OCI-LY1 (cell line): ENCODE data around the gene LRFN4.

ENCODE experiments used
- H2AFZ ChIP-seq: fragments of 200-600 bp; sonication (generic), shearing (Covaris generic); 2 replicates; pipeline ENCODE4 v1.6.0; 2014; ENCODE audit warnings: antibody characterized with exemption, mild to moderate bottlenecking, low read length
- H3F3A ChIP-seq: fragments of 200-600 bp; sonication (generic), shearing (Covaris generic); 2 replicates; pipeline ENCODE4 v1.6.0; 2014; ENCODE audit warnings: mild to moderate bottlenecking, antibody characterized with exemption, low read length, moderate library complexity; ENCODE audit not compliant: insufficient read depth
- H3K27ac ChIP-seq: fragments of 200-600 bp; sonication (generic); 2 replicates; pipeline ENCODE4 v1.5.1; 2014; ENCODE audit warnings: low read length, mixed run types, mild to moderate bottlenecking, low read depth; ENCODE audit not compliant: poor library complexity, severe bottlenecking
- H3K27me3 ChIP-seq: fragments of 200-600 bp; sonication (generic); 2 replicates; pipeline ENCODE4 v1.6.0; 2014; ENCODE audit warnings: antibody characterized with exemption, mild to moderate bottlenecking, low read length, moderate library complexity; ENCODE audit not compliant: insufficient read depth
- H3K36me3 ChIP-seq: fragments of 200-600 bp; sonication (generic); 2 replicates; pipeline ENCODE4 v1.6.1; 2014; ENCODE audit warnings: mild to moderate bottlenecking, antibody characterized with exemption, low read length, moderate library complexity, mixed read lengths; ENCODE audit not compliant: insufficient read depth
- H3K4me1 ChIP-seq: fragments of 200-600 bp; sonication (generic); 2 replicates; pipeline ENCODE4 v1.5.1; 2014; ENCODE audit warnings: mild to moderate bottlenecking, low read length, moderate library complexity; ENCODE audit not compliant: insufficient read depth, severe bottlenecking
- H3K4me2 ChIP-seq: fragments of 200-600 bp; sonication (generic), shearing (Covaris generic); 2 replicates; pipeline ENCODE4 v1.6.1; 2014; ENCODE audit warnings: low read length
- H3K4me3 ChIP-seq: fragments of 200-600 bp; sonication (generic); 2 replicates; pipeline ENCODE4 v1.5.1; 2014; ENCODE audit warnings: low read length, low read depth, mild to moderate bottlenecking, mixed read lengths; ENCODE audit not compliant: poor library complexity, severe bottlenecking
- H3K79me2 ChIP-seq: fragments of 200-600 bp; shearing (Covaris generic); 2 replicates; pipeline ENCODE4 v1.6.1; 2016; ENCODE audit warnings: mixed run types, low read length, mixed read lengths; ENCODE audit not compliant: insufficient read depth
- H3K9ac ChIP-seq: fragments of 200-600 bp; sonication (generic), shearing (Covaris generic); 2 replicates; pipeline ENCODE4 v1.6.1; 2014; ENCODE audit warnings: mild to moderate bottlenecking, low read length, mixed read lengths
- H3K9me2 ChIP-seq: fragments of 200-600 bp; sonication (generic), shearing (Covaris generic); 2 replicates; pipeline ENCODE4 v1.6.1; 2014; ENCODE audit warnings: low read depth, mild to moderate bottlenecking, low read length, mixed read lengths
- H3K9me3 ChIP-seq: fragments of 200-600 bp; shearing (Covaris generic); 2 replicates; pipeline ENCODE4 v1.6.1; 2014; ENCODE audit warnings: low read length, mixed read lengths
- H4K20me1 ChIP-seq: fragments of 200-600 bp; sonication (generic), shearing (Covaris generic); 2 replicates; pipeline ENCODE4 v1.6.0; 2016; ENCODE audit warnings: mild to moderate bottlenecking, low read length; ENCODE audit not compliant: insufficient read depth
- CTCF ChIP-seq: fragments of 200-600 bp; sonication (generic), shearing (Covaris generic); IDR thresholded peaks from 2 replicates; pipeline ENCODE4 v1.5.1; 2017; ENCODE audit warnings: mild to moderate bottlenecking, antibody characterized with exemption, low read length, moderate library complexity, mixed read lengths
- EZH2 ChIP-seq: fragments of 200-600 bp; sonication (generic), shearing (Covaris generic); IDR thresholded peaks from 2 replicates; pipeline ENCODE4 v1.8.0; 2017; ENCODE audit warnings: borderline replicate concordance, mixed run types, mild to moderate bottlenecking, antibody characterized with exemption, low read length, moderate library complexity, mixed read lengths

Gene LRFN4

GRCh38 chr11:66868082-66868725 lies 11.3 kb downstream of the LRFN4 start:
- Histone ChIP-seq H3K4me1 (peaks cover 21% of the 10 kb centered on the region), H4K20me1 (no peaks in the 10 kb centered on the region), H3K79me2 (no peaks in the 10 kb centered on the region), H3K9me2 (no peaks in the 10 kb centered on the region), H3K36me3 (no peaks in the 10 kb centered on the region), H3K4me3 (no peak overlapping the region), H3K9me3 (no peaks in the 10 kb centered on the region), H3K27ac (no peak overlapping the region), H2AFZ (no peak overlapping the region), H3K4me2 (peak overlapping the region; percentile 45), H3K9ac (no peak overlapping the region), H3F3A (no peaks in the 10 kb centered on the region), H3K27me3 (peaks cover 5% of the 10 kb centered on the region; the same call in 1 of the 2 replicates)
- TF ChIP-seq EZH2 (no peak), CTCF (no peak)

GRCh38 chr11:66868726-66869566 lies 12.1 kb downstream of the LRFN4 start:
- no peaks in the 10 kb centered on the region for H3F3A ChIP-seq
- no peaks in the 10 kb centered on the region for H3K9me2 ChIP-seq
- H3K79me2 ChIP-seq, result no peaks in the 10 kb centered on the region
- H3K9ac ChIP-seq, result no peak overlapping the region
- H3K4me2 ChIP-seq, result peak overlapping the region; percentile 45
- no peaks in the 10 kb centered on the region for H3K36me3 ChIP-seq
- no peaks in the 10 kb centered on the region for H4K20me1 ChIP-seq
- no peaks in the 10 kb centered on the region for H3K9me3 ChIP-seq
- no peak overlapping the region for H2AFZ ChIP-seq
- peak overlapping the region; percentile 33 for H3K4me3 ChIP-seq
- peaks cover 1% of the 10 kb centered on the region; the same call in 1 of the 2 replicates for H3K27me3 ChIP-seq
- TF ChIP-seq EZH2, result no peak
- peak; percentile 80 for TF ChIP-seq CTCF
- H3K27ac ChIP-seq, result no peak overlapping the region
- peaks cover 21% of the 10 kb centered on the region for H3K4me1 ChIP-seq

- H3K4me1 ChIP-seq, result peaks cover 15% of the 10 kb centered on the region
- no peak overlapping the region for H3K9ac ChIP-seq
- peaks cover 5% of the 10 kb centered on the region; the same call in 1 of the 2 replicates for H3K27me3 ChIP-seq
- H3K4me2 ChIP-seq, result peak overlapping the region; percentile 45; the same call in 1 of the 2 replicates
- no peak overlapping the region for H3K27ac ChIP-seq
- H3K9me2 ChIP-seq, result no peaks in the 10 kb centered on the region
- H3K9me3 ChIP-seq, result no peaks in the 10 kb centered on the region
- no peaks in the 10 kb centered on the region for H3K79me2 ChIP-seq
- H3K36me3 ChIP-seq, result no peaks in the 10 kb centered on the region
- no peak overlapping the region for H2AFZ ChIP-seq
- H4K20me1 ChIP-seq, result no peaks in the 10 kb centered on the region
- H3K4me3 ChIP-seq, result no peak overlapping the region
- H3F3A ChIP-seq, result no peaks in the 10 kb centered on the region
- TF ChIP-seq CTCF, result no peak
- no peak for TF ChIP-seq EZH2
Measured at GRCh38 chr11:66869567-66869870, 12.7 kb downstream of the LRFN4 start.
